ENCODE data around the gene NOS3. TPM values are rescaled to one million over a fixed set of nuclear protein-coding genes. Genes with fewer than 3 reads are reported as not detected.

Gene NOS3
- total RNA-seq, 1 donor from 2014 or later: 10.9 TPM

DNA sequence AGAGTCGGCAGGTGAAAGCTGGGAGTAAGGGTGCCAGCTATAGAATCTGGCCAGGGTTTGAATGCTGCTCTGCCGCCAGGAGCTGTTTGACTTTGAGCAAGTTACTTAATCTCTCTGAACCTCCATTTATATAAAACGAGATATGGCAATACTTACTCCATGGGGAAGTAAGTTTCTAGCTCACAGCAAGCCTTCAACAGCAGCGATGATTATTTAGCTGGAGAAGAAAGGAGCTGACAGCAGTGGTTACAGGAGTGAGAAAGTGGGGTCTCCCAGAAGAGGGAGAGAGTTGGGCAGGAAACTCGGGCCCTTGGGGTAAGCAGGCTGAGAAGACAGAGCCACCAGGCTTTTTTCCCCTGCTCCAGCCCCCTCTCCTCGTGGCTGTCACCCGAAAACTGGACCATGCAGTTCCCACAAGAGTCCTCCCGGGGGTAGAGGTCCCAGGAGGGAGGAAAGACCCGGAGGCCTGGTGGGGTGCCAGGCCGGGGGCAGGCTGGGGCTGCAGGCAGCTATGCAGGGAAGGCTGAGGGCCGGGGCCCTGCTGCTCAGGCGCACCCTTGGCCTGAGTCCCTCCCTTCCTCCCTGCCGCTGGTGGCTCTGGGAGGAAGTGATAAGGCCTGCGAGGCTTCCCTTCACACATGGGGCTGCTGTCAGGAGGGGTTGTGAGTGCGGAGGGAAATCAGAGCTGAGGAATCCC is 3.5 kb downstream of the NOS3 start:
- DNase-seq (peak; percentile 82), ATAC-seq (peak; percentile 87)
- intact Hi-C loops (cut with micrococcal nuclease): no loop called here

- DNase-seq (no peak), ATAC-seq (no peak)
- intact Hi-C loops (cut with micrococcal nuclease): no loop called here
Observed at GRCh38 chr7:150994838-150995510, 4.2 kb downstream of the NOS3 start.

GRCh38 chr7:150996376-150997074 is 5.7 kb downstream of the NOS3 start:
- no peak for ATAC-seq
- intact Hi-C loops (cut with micrococcal nuclease): no loop called here
- peak; percentile 32 for DNase-seq

DNA sequence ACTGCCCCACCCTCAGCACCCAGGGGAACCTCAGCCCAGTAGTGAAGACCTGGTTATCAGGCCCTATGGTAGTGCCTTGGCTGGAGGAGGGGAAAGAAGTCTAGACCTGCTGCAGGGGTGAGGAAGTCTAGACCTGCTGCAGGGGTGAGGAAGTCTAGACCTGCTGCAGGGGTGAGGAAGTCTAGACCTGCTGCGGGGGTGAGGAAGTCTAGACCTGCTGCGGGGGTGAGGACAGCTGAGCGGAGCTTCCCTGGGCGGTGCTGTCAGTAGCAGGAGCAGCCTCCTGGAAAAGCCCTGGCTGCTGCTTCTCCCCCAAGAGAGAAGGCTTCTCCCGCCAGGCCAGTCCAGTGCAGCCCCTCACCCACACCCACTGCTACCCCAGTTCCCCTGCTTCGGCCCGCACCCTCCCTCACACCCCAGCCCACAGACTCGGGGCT is 6.3 kb downstream of the NOS3 start:
- ATAC-seq: no peak
- no peak for DNase-seq
- intact Hi-C loops (cut with micrococcal nuclease): no loop called here

- intact Hi-C loops (cut with micrococcal nuclease): no loop called here
- no peak for ATAC-seq
Observed at GRCh38 chr7:150997817-150998216, 7.0 kb downstream of the NOS3 start.

DNA sequence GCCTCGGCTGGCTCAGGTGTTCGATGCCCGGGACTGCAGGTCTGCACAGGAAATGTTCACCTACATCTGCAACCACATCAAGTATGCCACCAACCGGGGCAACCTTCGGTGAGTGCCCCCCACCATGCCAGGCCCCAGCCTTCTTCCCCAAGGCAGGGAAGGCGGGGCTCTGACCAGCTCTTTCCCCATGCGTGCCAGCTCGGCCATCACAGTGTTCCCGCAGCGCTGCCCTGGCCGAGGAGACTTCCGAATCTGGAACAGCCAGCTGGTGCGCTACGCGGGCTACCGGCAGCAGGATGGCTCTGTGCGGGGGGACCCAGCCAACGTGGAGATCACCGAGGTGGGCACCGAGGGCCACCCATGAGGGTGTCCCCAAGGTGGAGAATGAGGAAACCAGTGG is 7.5 kb downstream of the NOS3 start:
- DNase-seq: no peak
- intact Hi-C loops (cut with micrococcal nuclease): no loop called here

More at GRCh38 chr7:150997817-150998216, 7.0 kb downstream of the NOS3 start:
- DNase-seq: no peak

DNA sequence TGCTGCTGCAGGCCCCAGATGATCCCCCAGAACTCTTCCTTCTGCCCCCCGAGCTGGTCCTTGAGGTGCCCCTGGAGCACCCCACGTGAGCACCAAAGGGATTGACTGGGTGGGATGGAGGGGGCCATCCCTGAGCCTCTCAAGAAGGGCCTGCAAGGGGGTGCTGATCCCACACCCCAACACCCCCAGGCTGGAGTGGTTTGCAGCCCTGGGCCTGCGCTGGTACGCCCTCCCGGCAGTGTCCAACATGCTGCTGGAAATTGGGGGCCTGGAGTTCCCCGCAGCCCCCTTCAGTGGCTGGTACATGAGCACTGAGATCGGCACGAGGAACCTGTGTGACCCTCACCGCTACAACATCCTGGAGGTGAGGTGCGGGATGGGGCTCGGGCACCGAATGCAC is 8.2 kb downstream of the NOS3 start:
- intact Hi-C loops (cut with micrococcal nuclease): no loop called here
- ATAC-seq (no peak), DNase-seq (no peak)

More for the DNA sequence above, 7.5 kb downstream of the NOS3 start:
- ATAC-seq: no peak

DNA sequence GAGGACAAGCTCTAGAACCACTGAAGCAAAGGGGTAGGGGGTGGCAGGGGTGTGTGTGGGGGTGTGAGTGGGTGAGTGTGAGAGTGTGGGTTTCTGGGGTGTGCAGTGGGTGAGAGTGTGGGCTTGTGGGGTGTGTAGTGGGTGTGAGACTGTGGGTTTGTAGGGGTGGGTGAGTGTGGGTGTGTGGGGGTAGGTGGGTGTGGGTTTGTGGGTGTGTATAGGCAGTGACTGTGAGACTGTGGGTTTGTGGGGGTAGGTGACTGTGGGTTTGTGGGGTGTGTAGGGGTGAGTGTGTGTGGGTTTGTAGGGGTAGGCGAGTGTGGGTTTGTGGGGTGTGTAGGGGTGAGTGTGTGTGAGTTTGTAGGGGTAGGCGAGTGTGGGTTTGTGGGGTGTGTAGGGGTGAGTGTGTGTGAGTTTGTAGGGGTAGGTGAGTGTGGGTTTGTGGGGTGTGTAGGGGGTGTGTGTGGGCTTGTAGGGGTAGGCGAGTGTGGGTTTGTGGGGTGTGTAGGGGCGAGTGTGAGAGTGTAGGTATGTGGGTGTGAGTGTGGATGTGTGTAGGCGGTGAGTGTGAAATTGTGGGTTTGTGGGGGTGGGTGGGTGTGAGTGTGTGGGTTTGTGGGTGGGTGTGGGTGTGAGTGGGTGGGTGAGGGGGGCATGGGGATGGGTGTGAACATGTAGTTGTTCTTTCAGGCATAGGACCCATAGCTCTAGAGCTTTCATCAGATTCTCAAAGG is 8.8 kb downstream of the NOS3 start:
- intact Hi-C loops (cut with micrococcal nuclease): no loop called here
- no peak for ATAC-seq
- no peak for DNase-seq

DNA sequence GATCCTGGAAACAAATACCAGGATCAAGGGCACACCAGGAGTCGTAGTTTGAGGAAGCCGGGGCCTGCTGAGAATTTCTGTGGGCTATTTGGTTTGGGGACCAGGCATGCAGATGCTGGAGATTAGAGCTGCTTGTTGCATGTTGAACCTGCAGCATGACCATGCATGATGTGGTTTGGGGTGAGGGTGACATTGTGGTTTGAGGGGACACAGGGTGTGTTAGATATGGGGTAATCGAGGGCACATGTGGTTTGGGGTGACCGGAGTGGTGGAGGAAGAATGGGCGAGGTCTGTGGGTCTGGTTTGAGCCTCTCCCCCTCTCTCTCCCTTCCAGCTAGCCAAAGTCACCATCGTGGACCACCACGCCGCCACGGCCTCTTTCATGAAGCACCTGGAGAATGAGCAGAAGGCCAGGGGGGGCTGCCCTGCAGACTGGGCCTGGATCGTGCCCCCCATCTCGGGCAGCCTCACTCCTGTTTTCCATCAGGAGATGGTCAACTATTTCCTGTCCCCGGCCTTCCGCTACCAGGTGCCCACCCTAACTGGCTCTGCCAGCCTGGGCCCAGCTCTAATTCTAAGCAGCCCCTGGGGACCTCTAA is 10.2 kb downstream of the NOS3 start:
- intact Hi-C loops (cut with micrococcal nuclease): no loop called here
- no peak for DNase-seq
- ATAC-seq: no peak

DNA sequence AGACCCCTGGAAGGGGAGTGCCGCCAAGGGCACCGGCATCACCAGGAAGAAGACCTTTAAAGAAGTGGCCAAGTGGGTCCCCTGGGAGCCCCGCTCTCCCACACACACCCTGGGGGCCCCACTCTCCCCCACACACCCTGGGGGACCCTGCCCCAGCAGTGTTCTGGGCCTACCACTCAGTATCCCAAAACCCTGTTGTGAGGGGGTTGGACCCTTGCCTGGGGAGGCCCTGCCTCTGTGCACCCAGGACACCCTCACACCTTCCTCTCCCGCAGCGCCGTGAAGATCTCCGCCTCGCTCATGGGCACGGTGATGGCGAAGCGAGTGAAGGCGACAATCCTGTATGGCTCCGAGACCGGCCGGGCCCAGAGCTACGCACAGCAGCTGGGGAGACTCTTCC is 10.7 kb downstream of the NOS3 start:
- no peak for DNase-seq
- no peak for ATAC-seq

DNA sequence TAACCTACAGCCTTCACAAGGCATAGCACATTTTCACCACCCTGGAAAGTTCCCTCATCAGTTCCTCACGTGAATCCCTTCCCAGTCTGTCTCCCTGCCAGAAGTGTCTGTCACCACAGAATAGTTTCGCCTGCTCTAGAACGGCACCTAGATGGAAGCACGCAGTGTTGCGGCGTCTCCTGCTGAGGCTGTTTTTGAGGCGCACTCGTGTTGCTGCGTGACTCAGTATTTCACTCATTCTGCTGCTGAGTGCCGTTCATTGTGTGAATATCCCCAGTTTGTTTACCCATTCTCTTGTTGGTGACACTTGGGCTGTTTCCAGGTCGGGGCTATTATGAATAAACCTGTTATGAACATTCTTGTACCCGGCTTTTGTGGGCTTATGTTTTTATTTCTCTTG is 12.8 kb downstream of the NOS3 start:
- ATAC-seq (no peak), DNase-seq (no peak)
- intact Hi-C loops (cut with micrococcal nuclease): no loop called here

More for the DNA sequence above, 10.7 kb downstream of the NOS3 start:
- intact Hi-C loops (cut with micrococcal nuclease): no loop called here

DNA sequence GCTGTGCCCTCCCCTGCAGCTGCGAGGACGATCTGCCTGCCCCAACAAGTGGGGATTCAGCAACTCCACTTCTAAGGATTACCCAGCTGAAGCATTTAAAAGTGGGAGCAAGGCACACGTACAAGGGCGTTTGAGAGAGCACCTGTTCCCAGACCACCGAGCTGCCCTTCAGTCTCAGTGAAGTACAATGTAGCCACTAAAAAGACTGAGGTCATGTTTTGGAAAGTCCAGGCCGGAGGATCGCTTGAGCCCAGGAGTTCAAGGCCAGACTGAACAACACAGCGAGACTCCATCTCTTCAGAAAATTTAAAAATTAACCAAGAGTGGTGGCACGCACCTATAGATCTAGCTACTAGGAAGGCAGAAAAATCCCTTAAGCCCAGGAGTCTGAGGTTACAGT is 14.7 kb downstream of the NOS3 start:
- intact Hi-C loops (cut with micrococcal nuclease): no loop called here
- ATAC-seq (no peak), DNase-seq (no peak)

GRCh38 chr7:151006590-151007300 is 15.9 kb downstream of the NOS3 start:
- ATAC-seq (no peak), DNase-seq (no peak)
- intact Hi-C loops (cut with micrococcal nuclease): no loop called here

DNA sequence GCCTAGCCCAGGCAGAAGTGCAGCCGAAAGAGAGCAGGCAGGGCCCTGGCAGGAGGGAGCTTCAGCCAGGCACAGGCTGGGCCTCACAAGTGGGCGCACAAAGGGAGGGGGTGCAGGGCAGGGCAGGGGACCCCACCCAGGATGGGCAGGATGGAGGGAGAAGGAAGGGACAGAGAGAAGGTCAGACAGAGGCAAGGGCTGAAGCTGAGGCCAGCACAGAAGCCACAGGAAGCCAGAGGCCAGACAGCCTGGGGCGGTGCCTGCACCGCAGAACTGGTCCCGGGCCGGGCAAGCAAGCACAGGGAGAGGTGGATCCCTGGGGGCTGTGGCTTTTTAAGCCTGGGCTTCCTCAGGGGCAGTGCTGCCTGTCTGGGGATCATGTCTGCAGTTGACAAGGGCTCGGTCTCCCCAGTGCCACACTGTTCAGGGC is 16.7 kb downstream of the NOS3 start:
- peak; percentile 51 for ATAC-seq
- DNase-seq: peak; percentile 53
- intact Hi-C loops (cut with micrococcal nuclease): no loop called here

DNA sequence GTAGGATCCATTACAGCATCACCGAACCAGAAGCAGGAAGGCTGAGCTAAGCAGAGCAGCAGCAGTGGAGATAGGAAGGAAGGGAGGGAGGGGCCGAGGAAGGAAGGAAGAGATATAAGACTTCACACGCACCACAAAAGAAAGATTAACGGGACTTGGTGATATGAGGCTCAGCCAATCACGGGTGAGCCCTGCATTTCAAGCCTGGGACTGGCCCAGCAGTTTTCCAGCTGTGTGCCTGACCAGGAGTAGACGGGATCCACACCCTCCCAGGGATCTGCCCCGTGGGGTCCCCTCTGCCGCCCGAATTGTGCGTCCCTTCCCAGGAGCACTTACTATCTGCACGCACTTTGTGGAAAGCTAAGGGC is 17.3 kb downstream of the NOS3 start:
- ATAC-seq: peak; percentile 47
- intact Hi-C loops (cut with micrococcal nuclease): no loop called here

DNA sequence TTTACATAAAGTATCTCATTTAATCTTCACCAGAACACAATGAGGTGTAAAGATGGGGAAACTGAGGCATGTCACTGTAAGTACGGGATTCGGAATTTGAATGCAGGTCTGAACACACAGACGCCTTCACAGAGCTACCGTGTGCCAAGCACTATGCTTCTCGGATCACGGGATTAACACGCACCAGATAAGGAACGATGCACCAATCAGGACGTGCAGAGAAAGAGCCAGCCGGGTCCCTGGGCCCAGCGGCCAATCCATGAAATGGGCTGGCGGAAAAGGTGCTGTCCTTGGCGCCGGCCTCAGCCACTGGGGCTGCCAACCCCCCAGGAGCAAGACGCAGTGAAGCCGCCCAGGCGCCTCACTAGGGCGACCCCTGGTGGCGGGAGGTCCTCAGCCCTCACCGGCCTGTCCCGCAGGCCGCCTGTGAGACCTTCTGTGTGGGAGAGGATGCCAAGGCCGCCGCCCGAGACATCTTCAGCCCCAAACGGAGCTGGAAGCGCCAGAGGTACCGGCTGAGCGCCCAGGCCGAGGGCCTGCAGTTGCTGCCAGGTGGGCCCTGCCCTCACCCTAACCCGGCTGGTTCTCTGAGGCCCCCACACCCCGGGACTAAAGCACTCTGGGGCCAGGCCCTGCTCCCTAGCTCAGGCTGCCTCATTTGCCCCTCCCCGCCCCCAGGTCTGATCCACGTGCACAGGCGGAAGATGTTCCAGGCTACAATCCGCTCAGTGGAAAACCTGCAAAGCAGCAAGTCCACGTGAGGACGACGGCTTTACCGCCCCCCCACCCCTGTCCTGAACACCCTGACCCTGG is 17.9 kb downstream of the NOS3 start:
- ATAC-seq: peak; percentile 73
- intact Hi-C loops (cut with micrococcal nuclease): no loop called here
- DNase-seq: peak; percentile 85

More for the DNA sequence above, 17.3 kb downstream of the NOS3 start:
- no peak for DNase-seq

DNA sequence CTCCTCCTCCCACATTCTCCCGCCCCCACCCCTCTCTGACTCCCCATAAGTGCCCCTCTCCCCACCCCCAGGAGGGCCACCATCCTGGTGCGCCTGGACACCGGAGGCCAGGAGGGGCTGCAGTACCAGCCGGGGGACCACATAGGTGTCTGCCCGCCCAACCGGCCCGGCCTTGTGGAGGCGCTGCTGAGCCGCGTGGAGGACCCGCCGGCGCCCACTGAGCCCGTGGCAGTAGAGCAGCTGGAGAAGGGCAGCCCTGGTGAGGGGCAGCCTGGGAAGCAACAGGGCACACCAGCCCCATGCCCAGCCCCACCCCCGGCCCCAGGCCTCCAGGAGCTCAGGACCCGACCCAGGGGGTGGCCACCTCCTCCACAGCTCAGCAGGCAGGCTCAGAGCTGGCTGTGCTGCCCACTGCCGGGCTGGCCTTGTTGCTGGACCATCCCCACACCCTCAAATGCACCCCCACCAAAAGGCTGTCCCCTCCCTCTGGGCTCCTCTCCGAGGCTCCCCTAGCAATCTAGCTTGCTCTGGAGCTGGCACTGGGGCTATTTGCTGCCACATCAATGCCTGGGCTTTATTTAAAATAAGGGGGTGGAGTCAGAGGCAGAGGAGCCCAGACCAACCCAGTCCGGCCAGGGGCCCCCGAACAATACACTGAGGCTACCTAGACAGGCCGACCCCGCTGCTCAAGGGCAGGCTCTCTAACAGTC is 18.7 kb downstream of the NOS3 start:
- ATAC-seq (no peak), DNase-seq (no peak)
- intact Hi-C loops (cut with micrococcal nuclease): no loop called here

- ATAC-seq (no peak), DNase-seq (no peak)
- intact Hi-C loops (cut with micrococcal nuclease): no loop called here
Observed at GRCh38 chr7:151010037-151010306, 19.2 kb downstream of the NOS3 start.

Data from left ventricle myocardium superior (tissue), 1 donor.